Measurements from ENCODE around the gene RYR3.

RYR3 gene

DNA sequence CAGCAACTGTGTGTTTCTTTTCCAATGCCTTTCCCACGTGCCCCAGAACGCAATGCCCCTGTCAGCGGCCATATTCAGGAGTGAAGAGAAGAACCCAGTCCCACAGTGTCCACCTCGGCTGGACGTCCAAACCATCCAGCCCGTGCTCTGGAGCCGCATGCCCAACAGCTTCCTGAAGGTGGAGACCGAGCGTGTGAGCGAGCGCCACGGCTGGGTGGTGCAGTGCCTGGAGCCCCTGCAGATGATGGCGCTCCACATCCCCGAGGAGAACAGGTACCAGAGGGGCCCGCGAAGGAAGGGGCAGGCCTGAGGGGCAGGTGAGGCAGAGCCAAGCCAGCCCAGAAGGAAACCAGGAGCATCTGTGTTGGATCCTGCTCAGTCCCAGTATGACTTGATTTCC lies 349.4 kb downstream of the RYR3 start:
- no peaks in the 10 kb centered on the region for H3K9me3 ChIP-seq (ENCODE audit: control insufficient read depth, insufficient read depth, low read depth, low read length)
- TF ChIP-seq ZNF114 (tag by site-specific recombination; IDR thresholded peaks at IDR 0.05): no peak
- no peak for TF ChIP-seq ZNF530 (tag by site-specific recombination; IDR thresholded peaks at IDR 0.05; ENCODE audit: low read depth)
- TF ChIP-seq ZNF473 (tag by site-specific recombination; IDR thresholded peaks at IDR 0.05): no peak
- no peak for TF ChIP-seq KLF1 (tag by site-specific recombination; IDR thresholded peaks at IDR 0.05)
- no peak for TF ChIP-seq HOXC10 (CRISPR knock-in tag; IDR thresholded peaks at IDR 0.05)
- no peak for TF ChIP-seq ZNF341 (tag by site-specific recombination; IDR thresholded peaks at IDR 0.05; ENCODE audit: low read depth)
- TF ChIP-seq ZNF600 (tag by site-specific recombination; IDR thresholded peaks at IDR 0.05): no peak
- no peak for TF ChIP-seq ZNF184 (tag by site-specific recombination; IDR thresholded peaks at IDR 0.05)
- no peak for TF ChIP-seq ZSCAN23 (tag by site-specific recombination; IDR thresholded peaks at IDR 0.05)
- TF ChIP-seq ZNF677 (tag by site-specific recombination; IDR thresholded peaks at IDR 0.05): no peak
- TF ChIP-seq ZNF280D (tag by site-specific recombination; IDR thresholded peaks at IDR 0.05): no peak
- TF ChIP-seq ZNF776 (tag by site-specific recombination; IDR thresholded peaks at IDR 0.05; ENCODE audit: borderline replicate concordance): no peak
- TF ChIP-seq ZNF426 (tag by site-specific recombination; IDR thresholded peaks at IDR 0.05): no peak
- TF ChIP-seq SALL2 (tag by site-specific recombination; IDR thresholded peaks at IDR 0.05; ENCODE audit: borderline replicate concordance): no peak
- TF ChIP-seq ZNF175 (tag by site-specific recombination; IDR thresholded peaks at IDR 0.05): no peak
- no peak overlapping the region for H3K27ac ChIP-seq (ENCODE audit: extremely low read depth, low read depth, low read length)
- H3K4me1 ChIP-seq (ENCODE audit: control insufficient read depth, insufficient read depth, low read length): no peaks in the 10 kb centered on the region
- CTCF ChIA-PET: no interaction called here
- H3K36me3 ChIP-seq (ENCODE audit: control insufficient read depth in 2 of 2, insufficient read depth in 1 of 2, low read length in 2 of 2): no peaks in the 10 kb centered on the region
- POLR2A ChIA-PET: no interaction called here
- no peak overlapping the region for H3K4me3 ChIP-seq (ENCODE audit: low read depth, low read length)

DNA sequence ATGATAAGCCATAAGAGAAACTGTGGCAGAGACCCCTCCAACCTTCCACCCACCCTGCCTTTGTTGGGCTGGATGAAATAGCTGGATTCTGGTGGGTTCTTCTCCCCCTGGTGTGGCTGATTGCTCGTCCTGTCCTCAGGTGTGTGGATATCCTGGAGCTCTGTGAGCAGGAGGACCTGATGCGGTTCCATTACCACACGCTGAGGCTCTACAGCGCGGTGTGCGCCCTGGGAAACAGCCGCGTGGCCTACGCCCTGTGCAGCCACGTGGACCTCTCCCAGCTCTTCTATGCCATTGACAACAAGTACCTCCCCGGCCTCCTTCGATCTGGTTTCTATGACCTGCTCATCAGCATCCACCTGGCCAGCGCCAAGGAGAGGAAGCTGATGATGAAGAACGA lies 351.2 kb downstream of the RYR3 start:
- H3K27ac ChIP-seq (ENCODE audit: extremely low read depth, low read depth, low read length): no peak overlapping the region
- H3K9me3 ChIP-seq (ENCODE audit: control insufficient read depth, insufficient read depth, low read depth, low read length): no peaks in the 10 kb centered on the region
- CTCF ChIA-PET: no interaction called here
- POLR2A ChIA-PET: no interaction called here
- H3K36me3 ChIP-seq (ENCODE audit: control insufficient read depth in 2 of 2, insufficient read depth in 1 of 2, low read length in 2 of 2): no peaks in the 10 kb centered on the region
- H3K4me1 ChIP-seq (ENCODE audit: control insufficient read depth, insufficient read depth, low read length): no peaks in the 10 kb centered on the region
- no peak overlapping the region for H3K4me3 ChIP-seq (ENCODE audit: low read depth, low read length)
- TF ChIP-seq, protein P1, sequence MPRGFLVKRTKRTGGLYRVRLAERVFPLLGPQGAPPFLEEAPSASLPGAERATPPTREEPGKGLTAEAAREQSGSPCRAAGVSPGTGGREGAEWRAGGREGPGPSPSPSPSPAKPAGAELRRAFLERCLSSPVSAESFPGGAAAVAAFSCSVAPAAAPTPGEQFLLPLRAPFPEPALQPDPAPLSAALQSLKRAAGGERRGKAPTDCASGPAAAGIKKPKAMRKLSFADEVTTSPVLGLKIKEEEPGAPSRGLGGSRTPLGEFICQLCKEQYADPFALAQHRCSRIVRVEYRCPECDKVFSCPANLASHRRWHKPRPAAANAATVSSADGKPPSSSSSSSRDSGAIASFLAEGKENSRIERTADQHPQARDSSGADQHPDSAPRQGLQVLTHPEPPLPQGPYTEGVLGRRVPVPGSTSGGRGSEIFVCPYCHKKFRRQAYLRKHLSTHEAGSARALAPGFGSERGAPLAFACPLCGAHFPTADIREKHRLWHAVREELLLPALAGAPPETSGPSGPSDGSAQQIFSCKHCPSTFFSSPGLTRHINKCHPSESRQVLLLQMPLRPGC (tag by site-specific recombination; IDR thresholded peaks at IDR 0.05): no peak
- TF ChIP-seq ZBTB48 (tag by site-specific recombination; IDR thresholded peaks at IDR 0.05) (no peak), ZNF140 (tag by site-specific recombination; IDR thresholded peaks at IDR 0.05) (no peak), ZNF169 (tag by site-specific recombination; IDR thresholded peaks at IDR 0.05) (no peak), ZNF776 (tag by site-specific recombination; IDR thresholded peaks at IDR 0.05; ENCODE audit: borderline replicate concordance) (no peak), ZBTB10 (tag by site-specific recombination; IDR thresholded peaks at IDR 0.05) (no peak), ZNF555 (tag by site-specific recombination; conservative IDR thresholded peaks at IDR 0.05) (no peak), ZNF544 (tag by site-specific recombination; IDR thresholded peaks at IDR 0.05) (no peak), ZNF394 (tag by site-specific recombination; IDR thresholded peaks at IDR 0.05; ENCODE audit: borderline replicate concordance) (no peak), ZNF639 (tag by site-specific recombination; IDR thresholded peaks at IDR 0.05) (no peak), ZNF558 (tag by site-specific recombination; IDR thresholded peaks at IDR 0.05) (no peak), SETDB1 (IDR thresholded peaks at IDR 0.05; ENCODE audit: insufficient read length, low read length) (no peak), ZNF10 (tag by site-specific recombination; IDR thresholded peaks at IDR 0.05) (no peak)
- TF ChIP-seq, protein P2, sequence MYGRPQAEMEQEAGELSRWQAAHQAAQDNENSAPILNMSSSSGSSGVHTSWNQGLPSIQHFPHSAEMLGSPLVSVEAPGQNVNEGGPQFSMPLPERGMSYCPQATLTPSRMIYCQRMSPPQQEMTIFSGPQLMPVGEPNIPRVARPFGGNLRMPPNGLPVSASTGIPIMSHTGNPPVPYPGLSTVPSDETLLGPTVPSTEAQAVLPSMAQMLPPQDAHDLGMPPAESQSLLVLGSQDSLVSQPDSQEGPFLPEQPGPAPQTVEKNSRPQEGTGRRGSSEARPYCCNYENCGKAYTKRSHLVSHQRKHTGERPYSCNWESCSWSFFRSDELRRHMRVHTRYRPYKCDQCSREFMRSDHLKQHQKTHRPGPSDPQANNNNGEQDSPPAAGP (tag by site-specific recombination; IDR thresholded peaks at IDR 0.05): no peak

All from HEK293 (cell line).